HT1080 (cell line): ENCODE data around the gene ZNF740. TPM values are rescaled to one million over a fixed set of nuclear protein-coding genes. Genes with fewer than 3 reads are reported as not detected.
A peak's percentile ranks its signal among the peaks of the same experiment; 100 is the strongest.
"Not testable (repeated sequence)": the region's sequence is repeated elsewhere in the genome, so short reads cannot be mapped to it uniquely, and the experiment has no call there.

ENCODE experiments used
- DNase-seq: peaks from one replicate; pipeline ENCODE4 v3.0.0-alpha.2; 2015; ENCODE audit warnings: low read depth
- total RNA-seq: library from RNA; depleted of rRNA; stranded (reverse); fragments of >200 nt; shearing (Covaris generic); gene quantifications from 2 replicates; pipeline ENCODE4 v1.2.3, GENCODE V29; 2014

ZNF740 gene
- total RNA-seq, 1 experiment from 2014 or later = 15.9 TPM

DNA sequence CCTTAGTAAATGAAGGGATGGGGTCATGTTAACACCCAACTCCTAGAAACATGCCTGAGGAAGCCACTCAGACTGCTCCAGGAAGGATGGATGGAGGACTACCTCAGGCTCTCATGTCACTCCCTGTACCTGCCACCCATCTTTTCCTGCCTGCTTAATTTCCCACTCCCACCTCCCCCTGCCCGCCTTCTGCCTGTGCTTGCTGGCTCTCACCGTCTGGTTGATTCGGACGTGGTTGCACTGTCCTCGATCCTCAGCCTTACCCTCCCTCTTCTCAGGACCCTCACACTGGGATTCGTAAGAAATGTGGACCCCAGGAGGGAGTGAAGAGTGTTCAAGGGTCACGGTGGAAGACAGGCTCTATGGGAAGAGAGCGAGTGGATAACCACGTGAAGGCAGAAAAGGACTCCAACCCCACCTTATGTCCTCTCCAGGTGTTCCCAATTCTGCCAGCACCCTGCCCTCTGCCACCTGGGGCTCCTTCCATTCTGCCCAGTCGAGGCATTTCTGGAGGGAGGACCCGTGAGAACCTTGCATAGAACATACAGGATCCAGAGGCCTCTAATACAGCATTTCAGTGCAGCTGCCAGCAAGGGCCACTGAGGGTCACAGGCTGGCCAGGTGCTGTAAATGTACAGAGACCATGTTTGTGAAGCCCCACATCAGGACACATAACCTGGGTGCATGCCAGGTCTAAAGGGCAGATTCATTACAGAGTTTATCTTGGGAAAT is 13.6 kb downstream of the ZNF740 start:
- DNase-seq = no peak

DNA sequence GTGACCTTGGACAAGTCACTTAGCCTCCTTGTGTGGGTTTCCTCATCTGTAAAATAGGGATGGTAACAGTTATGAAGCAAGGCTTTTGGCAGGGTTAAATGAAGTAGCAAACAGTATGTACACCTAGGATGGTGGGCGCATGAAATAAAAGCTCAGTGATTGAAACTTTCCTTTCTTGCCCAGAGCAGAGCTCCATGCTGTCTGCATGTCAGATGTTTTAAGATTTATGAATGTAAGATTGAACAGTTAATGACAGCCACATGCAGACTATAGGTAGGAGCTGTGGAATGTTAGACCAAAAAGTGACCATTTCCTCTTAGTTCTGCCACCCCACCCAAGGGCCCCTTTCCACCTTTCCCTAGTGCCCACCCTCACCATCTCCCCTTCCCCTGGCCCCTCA is 14.5 kb downstream of the ZNF740 start:
- DNase-seq = no peak

DNA sequence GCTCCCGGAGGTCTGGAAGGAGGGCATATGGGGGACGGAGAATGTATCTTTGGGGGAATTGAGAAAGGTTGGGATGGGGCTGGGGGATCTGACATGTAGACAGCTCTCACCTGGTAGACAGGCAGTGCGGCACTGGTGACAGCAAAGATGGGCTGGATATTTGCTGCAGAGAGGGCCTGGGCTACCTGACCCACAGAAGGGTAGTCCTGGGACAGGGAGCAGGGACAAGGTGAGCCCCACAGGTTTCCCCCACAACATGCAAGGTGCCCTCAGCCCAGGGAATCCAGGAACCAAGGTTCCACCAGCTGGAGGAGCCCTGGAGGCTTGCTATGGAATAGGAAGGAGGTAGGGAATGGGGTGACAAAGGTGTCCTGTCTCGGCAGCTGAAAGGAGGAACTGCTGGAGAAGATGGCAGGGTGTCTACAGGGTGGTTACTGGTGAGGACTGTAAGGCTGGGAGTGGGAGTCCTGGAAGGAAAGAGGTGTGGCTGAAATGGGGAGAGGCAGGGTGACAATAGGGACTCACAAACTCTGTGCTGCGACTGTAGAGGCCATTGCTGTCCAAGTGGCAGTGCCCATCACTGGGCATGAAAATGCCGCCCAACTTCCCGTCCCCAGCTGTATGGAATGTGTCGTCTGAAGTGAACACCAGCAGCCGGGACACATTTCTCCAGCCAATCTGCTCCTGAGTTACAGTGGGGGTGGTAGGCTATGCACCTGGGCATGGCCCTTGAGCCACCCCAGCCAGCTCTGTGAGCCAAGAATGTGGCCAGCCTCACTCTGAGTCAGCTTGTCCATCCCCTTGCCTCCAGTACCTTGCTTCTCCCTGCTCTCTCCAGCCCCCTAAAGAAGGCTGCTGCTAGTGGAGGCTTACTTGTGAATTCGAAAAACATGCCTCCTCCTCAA is 15.2 kb downstream of the ZNF740 start:
- peak; percentile 49 for DNase-seq

DNA sequence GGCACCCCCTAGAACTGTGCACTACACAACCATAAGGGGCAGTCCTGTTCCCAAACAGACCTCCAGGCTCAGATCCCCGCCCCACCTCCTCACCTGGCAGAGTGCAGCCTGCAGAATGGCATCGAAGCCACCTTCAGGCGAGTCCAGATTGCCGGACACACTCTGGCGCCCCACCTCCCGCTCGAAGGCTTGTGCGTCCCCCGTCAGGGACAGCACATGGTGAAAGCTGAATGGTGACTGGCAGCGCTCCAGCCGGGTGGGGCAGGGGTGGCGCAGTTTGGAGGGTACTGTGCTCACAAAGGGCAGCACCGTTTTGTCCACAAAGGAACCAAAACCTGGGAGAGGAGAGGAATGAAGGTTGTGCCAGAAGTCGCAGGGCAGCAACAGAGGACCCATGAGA is 16.0 kb downstream of the ZNF740 start:
- no peak for DNase-seq

DNA sequence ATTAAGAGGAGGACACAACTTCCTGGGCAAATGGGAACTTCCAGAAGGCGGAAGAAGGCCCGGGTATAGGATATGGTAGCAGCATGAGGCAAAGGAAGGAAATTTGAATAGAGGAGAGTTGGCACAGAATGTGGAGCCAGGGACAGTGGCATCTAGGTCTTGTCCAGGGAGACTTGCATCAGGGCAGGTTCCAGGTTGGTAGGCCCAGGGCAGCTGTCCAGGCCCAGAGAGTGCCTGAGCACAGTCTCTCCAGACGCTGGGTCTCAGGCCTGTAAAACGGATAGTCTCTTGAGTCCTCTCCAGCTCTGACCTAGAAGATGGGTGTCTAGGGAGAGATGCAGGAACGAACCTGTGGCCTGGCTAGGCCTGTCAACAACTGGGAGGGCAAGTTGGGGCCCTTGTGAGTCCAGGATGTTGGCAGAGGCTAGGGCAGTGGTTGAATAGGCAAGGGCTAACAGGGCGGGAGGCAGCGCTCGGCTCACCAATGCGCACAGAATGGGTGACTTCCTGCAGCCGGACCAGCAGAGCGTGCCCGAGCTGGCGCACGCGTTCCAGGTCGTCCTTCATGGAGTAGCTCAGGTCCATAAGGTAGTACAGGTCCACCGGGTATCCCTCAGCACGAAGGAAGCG is 16.6 kb downstream of the ZNF740 start:
- DNase-seq = no peak

DNA sequence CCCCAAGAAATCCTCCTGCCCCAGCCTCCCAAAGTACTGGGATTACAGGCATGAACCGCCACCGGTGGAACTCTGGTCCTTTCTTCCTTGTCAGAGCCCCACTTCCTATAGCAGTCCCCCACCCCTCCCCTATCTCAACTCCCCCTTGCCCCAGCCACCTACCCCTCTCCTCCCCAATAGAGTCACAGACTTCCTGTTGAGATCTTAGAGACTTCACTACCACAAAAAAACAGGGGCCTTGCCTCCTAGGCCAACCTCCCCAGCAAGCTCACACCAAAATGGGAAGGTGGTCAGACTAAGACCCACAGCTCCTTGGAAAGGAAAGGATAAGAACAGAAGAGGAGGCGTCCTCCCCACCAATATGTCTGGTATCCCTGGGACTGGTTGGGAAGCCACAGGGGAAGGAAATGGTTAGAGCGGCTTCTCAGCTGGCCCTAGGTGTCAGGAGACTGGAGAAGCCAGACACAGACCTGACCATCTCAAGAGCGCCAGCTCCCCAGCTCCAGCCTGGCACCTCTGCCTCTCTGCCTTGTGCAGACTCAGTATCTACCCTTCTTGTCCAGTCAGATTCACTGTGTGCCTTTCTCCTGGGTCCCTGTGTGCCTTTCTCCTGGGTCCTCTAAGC is 18.1 kb downstream of the ZNF740 start:
- DNase-seq = no peak

DNA sequence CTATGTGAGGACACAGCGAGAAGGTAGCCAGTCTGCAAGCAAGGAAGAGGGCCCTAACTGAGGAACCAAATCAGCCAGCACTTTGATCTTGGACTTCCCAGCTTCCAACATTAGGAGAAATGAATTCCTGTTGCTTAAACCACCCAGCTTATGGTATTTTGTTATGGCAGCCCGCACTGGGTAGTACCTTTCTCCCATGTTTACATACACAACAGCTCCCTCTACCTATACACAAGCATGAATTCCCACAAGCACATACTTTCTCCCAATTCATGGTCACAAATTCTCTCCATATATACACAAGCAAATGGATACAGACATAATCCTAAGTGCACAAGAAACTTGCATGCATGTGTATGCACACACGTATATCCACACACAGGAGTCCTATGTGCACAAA is 19.2 kb downstream of the ZNF740 start:
- DNase-seq = no peak

DNA sequence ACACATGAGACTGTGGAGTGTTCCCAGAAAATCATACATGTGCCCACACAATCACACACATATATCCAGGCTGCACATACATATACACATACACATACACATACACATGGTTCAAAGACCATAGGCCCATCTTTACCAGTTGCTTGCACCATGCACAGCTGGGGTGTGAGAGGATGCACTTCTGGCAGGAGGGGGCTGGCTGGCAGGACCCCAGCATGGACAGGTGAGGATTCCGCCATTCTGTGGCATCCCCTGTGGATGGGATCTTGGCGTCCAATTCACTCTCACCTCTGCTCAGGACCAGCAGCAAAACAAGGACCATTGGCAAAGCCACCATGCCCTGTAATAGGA is 19.6 kb downstream of the ZNF740 start:
- DNase-seq = no peak

DNA sequence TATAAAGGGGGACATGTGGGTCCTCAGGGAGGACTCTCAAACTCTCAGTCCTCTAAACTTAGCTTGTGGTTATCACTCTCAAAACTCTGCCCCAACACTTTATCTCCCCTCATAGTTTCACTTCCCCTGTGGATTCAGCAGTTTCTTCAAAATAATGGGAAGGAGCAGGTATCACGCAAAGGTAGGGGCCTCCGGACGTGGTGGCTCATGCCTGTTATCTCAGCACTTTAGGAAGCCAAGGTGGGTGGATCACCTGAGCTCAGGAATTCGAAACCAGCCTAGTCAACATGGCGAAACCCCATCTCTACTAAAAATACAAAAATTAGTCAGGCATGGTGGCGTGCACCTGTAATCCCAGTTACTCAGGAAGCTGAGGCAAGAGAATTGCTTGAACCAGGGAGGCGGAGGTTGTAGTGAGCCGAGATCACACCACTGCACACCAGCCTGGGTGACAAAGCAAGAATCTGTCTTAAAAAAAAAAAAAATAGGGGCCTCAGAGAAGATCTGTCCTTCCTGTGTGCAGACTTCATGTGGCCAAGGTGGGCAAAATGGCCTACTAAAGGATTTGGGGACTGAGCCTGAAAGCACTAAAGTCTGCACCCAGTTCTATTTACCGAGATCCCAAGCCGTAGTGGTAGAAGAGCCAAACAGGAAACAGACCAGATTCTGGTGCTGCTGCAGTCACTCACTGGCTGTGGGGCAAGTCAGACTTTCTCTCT is 20.1 kb downstream of the ZNF740 start:
- no peak for DNase-seq

DNA sequence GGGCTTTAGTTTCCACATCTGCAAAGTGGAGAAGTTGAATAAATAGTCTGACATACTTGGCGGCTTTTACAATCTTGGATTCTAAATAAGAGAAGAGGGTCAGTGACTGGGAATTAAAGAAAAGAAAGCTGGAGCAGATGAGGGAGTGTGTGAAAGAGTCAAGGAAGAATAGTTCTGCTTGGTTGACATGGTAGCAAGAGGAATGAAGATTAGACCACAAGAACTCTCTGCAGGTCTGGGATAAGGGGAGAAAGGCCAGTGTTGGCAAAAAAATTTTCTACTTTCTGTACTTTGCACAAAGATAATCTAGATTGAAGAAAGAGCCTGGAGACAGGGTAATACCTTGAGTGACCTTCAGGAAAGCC is 20.6 kb downstream of the ZNF740 start:
- DNase-seq = no peak

DNA sequence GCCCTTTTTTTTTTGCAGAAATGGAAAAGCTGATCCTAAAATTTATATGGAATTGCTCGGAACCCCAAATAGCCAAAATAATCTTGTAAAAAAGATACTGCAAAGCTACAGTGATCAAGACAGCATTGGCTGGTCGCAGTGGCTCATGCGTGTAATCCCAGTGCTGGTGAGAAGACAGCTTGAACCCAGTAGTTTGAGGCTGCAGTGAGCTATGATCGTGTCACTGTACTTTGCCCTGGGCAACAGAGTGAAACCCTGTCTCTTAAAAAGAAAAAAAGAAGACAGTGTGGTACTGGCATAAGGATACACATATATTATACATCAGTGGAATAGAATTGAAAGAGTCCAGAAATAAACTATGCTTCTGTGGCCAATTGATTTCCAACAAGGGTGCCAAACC is 21.1 kb downstream of the ZNF740 start:
- DNase-seq = no peak

DNA sequence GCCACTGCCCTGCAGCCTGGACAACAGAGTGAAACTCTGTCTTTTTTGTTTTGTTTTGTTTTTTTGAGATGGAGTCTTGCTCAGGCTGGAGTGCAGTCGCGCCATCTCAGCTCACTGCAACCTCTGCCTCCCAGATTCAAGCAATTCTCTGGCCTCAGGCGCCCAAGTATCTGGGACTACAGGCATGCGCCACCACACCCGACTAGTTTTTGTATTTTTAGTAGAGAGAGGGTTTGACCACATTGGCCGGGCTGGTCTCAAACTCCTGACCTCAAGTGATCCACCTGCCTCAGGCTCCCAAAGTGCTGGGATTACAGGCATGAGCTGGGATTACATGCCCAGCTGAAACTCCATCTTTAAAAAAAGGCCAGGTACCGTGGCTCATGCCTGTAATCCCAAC is 21.8 kb downstream of the ZNF740 start:
- not testable (repeated sequence) for DNase-seq

DNA sequence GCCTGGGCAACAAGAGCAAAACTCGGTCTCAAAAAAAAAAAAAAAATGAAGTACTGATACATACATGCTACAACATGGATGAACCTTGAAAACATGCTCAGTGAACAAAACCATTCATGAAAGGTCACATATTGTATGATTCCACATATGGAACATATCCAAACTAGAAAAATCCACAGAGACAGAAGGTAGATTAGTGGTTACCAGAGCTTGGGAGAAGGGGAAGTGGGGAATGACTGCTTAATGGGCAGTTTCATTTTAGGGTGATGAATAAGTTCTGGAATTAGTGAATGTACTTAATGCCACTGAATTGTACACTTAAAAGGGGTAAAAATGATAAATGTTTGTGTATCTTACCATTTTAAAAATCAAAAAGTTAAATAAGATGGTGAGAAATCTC is 23.8 kb downstream of the ZNF740 start:
- no peak for DNase-seq

DNA sequence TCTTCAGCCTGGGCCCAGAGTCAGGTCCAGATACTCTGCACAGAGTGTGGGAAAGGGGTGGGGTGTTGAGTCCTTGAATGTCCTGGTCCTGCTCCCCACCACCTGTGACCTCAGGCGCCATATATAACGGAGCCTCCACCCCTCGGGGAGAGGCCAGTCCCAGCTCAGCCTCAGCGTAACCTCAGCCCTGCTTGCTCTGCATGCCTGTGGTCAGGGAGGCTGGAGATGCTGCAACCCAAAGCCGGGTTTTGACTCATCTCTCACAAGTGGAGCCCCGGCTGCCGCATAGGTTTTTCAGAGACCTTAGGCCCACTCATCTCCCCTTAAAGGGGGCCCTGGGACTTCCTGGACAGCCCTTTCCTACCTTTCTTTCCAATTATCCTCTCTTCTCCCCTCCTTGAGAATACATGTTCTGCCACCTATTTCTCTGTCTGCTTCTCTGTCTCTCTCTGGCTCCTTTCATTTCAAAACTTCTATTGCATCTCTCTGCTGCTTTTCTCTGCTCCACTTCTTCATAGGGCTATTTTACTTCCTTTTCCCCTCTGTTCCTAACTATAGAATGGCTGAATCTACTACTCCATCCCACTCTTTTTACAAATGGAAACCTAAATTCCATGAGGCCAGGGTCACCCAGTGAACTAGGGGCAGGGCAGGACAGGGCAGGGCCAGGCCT is 25.4 kb downstream of the ZNF740 start:
- DNase-seq = peak; percentile 81

DNA sequence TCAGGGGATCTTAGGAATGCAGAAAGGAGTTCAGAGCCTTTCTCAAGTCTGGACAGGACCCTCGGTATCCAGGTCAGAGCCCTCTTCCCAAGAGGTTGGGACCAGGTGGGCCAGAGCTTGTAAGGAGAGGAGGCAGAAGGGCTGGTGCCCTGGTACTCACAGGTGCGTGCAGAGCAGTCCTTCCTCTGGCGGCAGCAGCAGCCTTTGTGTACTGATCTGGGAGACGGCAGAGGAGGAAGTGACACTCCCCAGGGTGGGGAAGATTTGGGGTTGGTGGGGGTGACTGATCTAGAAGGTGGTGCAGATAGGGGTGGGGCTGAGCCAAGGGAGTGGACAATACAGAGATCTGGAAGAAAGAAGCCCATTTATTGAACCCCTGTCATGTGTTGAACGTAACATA is 26.5 kb downstream of the ZNF740 start, which contains the start of gene ITGB7:
Gene ITGB7, minus strand, starts transcription at position 210 of the 400 bp plus-strand sequence. CDS start 6,808 bp downstream, outside the sequence.
- DNase-seq = no peak

DNA sequence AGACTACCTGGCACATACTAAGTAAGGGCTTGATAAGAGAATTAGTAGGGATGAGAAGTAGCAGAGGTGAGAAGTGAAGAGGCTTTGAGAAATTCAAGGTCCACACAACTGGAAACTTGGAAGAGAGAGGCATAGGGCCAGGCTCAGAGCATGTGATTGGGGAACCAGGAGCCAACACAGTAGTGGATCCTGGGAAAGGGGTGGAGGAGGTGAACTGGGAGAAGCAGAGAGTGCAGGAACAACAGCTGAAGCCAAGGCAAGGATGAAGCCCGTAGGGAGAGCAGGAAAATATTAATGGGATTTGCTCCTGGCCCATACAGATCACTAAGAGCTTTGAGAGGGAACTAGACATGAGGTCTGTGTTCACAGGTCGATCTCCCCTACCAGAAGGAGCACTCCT is 27.9 kb downstream of the ZNF740 start:
- DNase-seq = no peak

DNA sequence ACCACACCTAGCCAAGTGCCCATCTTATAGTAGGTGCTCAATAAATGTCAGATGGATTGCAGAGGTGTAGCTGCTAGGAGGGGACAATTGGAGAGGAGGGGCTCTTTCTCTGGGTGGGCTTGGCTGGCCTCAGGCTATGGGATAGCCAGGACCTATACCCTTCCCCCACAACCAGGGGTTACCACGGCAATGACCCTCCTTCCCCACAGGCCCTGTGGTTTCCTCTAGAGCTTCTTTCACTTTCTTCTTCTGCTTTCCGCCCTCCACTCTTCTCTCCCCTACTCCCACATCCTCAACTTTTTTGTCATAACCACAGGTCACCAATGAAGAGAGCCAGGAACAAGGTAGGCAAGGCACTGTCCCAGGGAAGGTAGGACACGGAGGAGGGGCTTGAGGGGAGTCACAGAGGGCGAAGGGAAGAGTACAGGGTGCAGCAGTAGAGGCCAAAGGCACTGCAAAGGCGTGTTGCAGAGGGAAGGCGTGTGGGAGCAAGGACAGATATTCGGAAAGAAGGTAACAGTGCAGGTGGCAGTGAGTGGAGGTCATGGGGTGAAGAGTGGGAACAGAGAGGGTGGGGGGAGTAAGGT is 28.4 kb downstream of the ZNF740 start:
- no peak for DNase-seq

DNA sequence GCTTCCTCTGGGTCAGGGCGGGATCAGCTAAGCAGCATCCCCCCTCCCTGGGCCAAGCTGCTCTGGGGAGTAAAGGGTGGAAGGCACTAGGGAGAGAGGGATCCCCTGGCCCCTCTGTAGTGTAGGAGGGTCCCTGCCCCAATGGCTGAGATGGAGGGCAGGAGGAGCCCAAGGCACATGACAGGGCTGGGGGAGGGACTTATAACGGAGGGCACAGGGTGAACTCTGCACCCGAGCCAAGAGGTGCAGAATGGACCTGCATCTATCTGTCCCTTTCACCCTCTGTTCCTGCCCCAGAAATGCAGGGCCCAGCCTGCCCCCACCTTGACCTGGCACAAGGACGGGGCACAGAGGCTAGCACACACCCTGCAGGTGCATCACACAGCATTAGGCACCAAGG is 30.3 kb downstream of the ZNF740 start:
- no peak for DNase-seq

DNA sequence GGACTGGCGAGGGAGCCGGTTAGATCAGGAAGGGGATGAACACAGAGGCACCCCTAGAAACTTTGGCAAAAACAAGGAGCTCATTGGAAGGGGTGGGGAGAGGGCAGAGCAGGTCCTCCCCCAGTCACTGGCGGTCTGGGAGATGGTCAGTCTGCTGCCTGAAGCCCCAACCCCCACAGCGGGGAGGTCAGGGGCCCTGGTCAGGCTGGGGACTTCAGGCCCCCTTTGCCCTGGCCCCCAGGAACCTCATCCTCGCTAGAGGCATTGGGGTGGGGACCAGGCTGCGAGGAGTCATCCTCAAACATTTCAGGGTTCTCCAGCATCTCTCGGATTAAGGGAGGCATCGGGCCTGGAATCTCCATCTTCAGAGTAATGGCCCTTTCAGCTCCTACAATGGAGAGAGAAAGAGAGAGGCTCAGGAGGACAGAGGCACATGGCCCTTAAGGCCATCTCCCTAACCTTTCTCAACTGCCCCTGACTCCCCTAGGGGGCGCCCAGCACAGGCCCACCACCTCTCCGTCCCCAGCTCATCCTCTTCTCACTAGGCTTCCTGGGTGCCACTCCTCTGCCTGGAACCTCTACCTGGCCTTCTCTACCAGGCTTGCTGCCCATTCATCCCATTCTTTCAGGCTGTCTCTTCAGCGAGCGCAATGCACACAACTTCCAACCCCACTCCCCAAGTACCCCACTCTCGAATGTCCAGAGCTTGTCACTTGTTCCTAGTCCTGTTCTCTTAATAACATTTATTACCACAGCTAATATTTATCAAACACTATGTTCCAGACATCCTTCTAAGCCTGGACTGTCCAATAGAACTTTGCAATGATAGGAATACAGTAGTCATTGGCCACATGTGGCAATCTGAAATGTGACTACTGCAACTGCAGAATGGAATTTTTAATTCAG is 31.2 kb downstream of the ZNF740 start:
- DNase-seq = no peak
